H1 (cell line): ENCODE data around the gene NUB1. TPM values are rescaled to one million over a fixed set of nuclear protein-coding genes. Genes with fewer than 3 reads are reported as not detected.

Experiments used
- CTCF ChIA-PET: fragments of 300-600 bp; sonication (Branson Sonifier 250); formaldehyde crosslinking; loops from one replicate; lab custom pipeline; 2021; ENCODE audit not compliant: partially characterized antibody; lab: Charles Lee
- POLR2A ChIA-PET: fragments of 300-600 bp; sonication (Branson Sonifier 250); formaldehyde crosslinking; loops from one replicate; lab custom pipeline; 2021; ENCODE audit warnings: inconsistent platforms; ENCODE audit not compliant: partially characterized antibody; lab: Charles Lee
- DNase-seq, 2 experiments: peaks; one replicate each; pipeline versions ENCODE4 v3.0.0 to v3.0.0-alpha.2; 2010 to 2022; ENCODE audit warnings: low spot score in 2 of 2, low read depth in 1 of 2, mixed read lengths in 1 of 2
- FAIRE-seq: peaks from 2 replicates; lab custom pipeline; 2011; peaks lifted over from hg19 to GRCh38; lab: Jason Lieb, UNC
- H2AFZ ChIP-seq: 2 replicates; pipeline ENCODE4 v1.8.1; 2012; ENCODE audit warnings: low read length, inconsistent platforms
- H2AK5ac ChIP-seq: 2 replicates; pipeline ENCODE4 v1.6.1; 2013; ENCODE audit warnings: low read depth, low read length
- H2BK120ac ChIP-seq: replicated peaks from 2 replicates; pipeline ENCODE3; 2013; ENCODE audit warnings: low read depth, low read length, inconsistent platforms
- H2BK12ac ChIP-seq: 2 replicates; pipeline ENCODE4 v1.6.1; 2013; ENCODE audit warnings: low read depth, low read length
- H2BK15ac ChIP-seq: 2 replicates; pipeline ENCODE4 v1.6.1; 2013; ENCODE audit warnings: low read length
- H2BK20ac ChIP-seq: 2 replicates; pipeline ENCODE4 v1.6.1; 2013; ENCODE audit warnings: low read length
- H2BK5ac ChIP-seq: 2 replicates; pipeline ENCODE4 v1.6.1; 2013; ENCODE audit warnings: low read depth, low read length
- H3K14ac ChIP-seq: 2 replicates; pipeline ENCODE4 v1.6.1; 2013; ENCODE audit warnings: inconsistent platforms; ENCODE audit not compliant: insufficient read length
- H3K18ac ChIP-seq: 2 replicates; pipeline ENCODE4 v1.6.1; 2013; ENCODE audit warnings: low read length; ENCODE audit errors: extremely low read depth
- H3K23ac ChIP-seq: 2 replicates; pipeline ENCODE4 v1.6.1; 2013; ENCODE audit warnings: inconsistent platforms; ENCODE audit not compliant: insufficient read length
- H3K23me2 ChIP-seq: 2 replicates; pipeline ENCODE4 v1.6.1; 2013; ENCODE audit warnings: low read depth, low read length
- H3K27ac ChIP-seq: 2 replicates; pipeline ENCODE4 v1.6.1; 2011; ENCODE audit warnings: low read depth, low read length, inconsistent platforms
- H3K27me3 ChIP-seq, 4 experiments: replicated peaks in 1 of 4; 1 replicate in 1 of 4; 2 replicates in 3 of 4; pipeline versions ENCODE4 v1.6.1 to v1.8.1; 2011 to 2013; ENCODE audit warnings: low read length in 3 of 4, mild to moderate bottlenecking in 3 of 4, inconsistent platforms in 2 of 4, mixed read lengths in 2 of 4, moderate library complexity in 1 of 4; ENCODE audit not compliant: control insufficient read depth in 3 of 4, insufficient read depth in 3 of 4; ENCODE audit errors: extremely low read depth in 1 of 4
- H3K36me3 ChIP-seq, 4 experiments: 2 replicates each; pipeline versions ENCODE4 v1.6.1 to v1.8.1; 2011 to 2013; ENCODE audit warnings: mild to moderate bottlenecking in 4 of 4, low read length in 3 of 4, moderate library complexity in 2 of 4, control low read depth in 1 of 4, inconsistent platforms in 1 of 4; ENCODE audit not compliant: insufficient read depth in 4 of 4, control insufficient read depth in 2 of 4
- H3K4ac ChIP-seq: replicated peaks from 2 replicates; pipeline ENCODE3; 2013; ENCODE audit warnings: low read length, low read depth, mixed read lengths, inconsistent platforms; ENCODE audit not compliant: insufficient read length
- H3K4me1 ChIP-seq, 4 experiments: replicated peaks in 1 of 4; 1 replicate in 1 of 4; 2 replicates in 3 of 4; pipeline versions ENCODE4 v1.6.1 to v1.8.1; 2011 to 2013; ENCODE audit warnings: low read length in 3 of 4, inconsistent platforms in 2 of 4, mixed read lengths in 1 of 4; ENCODE audit not compliant: insufficient read depth in 4 of 4, control insufficient read depth in 3 of 4
- H3K4me2 ChIP-seq, 2 experiments: 2 replicates each; pipeline versions ENCODE4 v1.6.1 to v1.8.1; 2011 to 2013; ENCODE audit warnings: low read depth in 2 of 2, low read length in 2 of 2, control low read depth in 1 of 2, inconsistent platforms in 1 of 2, mild to moderate bottlenecking in 1 of 2; ENCODE audit not compliant: insufficient read depth in 1 of 2
- H3K4me3 ChIP-seq, 4 experiments: fragments of 200-600, 300-600 bp in 1 of 4; sonication (generic), shearing (Covaris generic), sonication (Bioruptor Twin) in 1 of 4; 2 replicates each; pipeline versions ENCODE4 v1.5.1 to v1.8.1; 2011 to 2016; ENCODE audit warnings: low read length in 4 of 4, low read depth in 3 of 4, control low read depth in 2 of 4, inconsistent platforms in 2 of 4, mild to moderate bottlenecking in 2 of 4, mixed read lengths in 1 of 4, moderate library complexity in 1 of 4; ENCODE audit not compliant: insufficient read depth in 2 of 4; ENCODE audit errors: extremely low read depth in 1 of 4
- H3K56ac ChIP-seq: replicated peaks from 2 replicates; pipeline ENCODE3; 2013; ENCODE audit warnings: low read depth, mild to moderate bottlenecking, mixed read lengths, low read length, inconsistent platforms; ENCODE audit not compliant: insufficient read length
- H3K79me1 ChIP-seq: 2 replicates; pipeline ENCODE4 v1.6.1; 2013; ENCODE audit warnings: low read depth, low read length, control low read depth
- H3K79me2 ChIP-seq, 2 experiments: 2 replicates each; pipeline versions ENCODE4 v1.6.1 to v1.8.1; 2012 to 2013; ENCODE audit warnings: low read length in 2 of 2, mild to moderate bottlenecking in 2 of 2, inconsistent platforms in 1 of 2; ENCODE audit not compliant: insufficient read depth in 2 of 2, control insufficient read depth in 1 of 2
- H3K9ac ChIP-seq, 4 experiments: replicated peaks in 1 of 4; 1 replicate in 1 of 4; 2 replicates in 3 of 4; pipeline versions ENCODE4 v1.6.1 to v1.8.1; 2011 to 2013; ENCODE audit warnings: low read depth in 3 of 4, low read length in 3 of 4, control low read depth in 2 of 4, mild to moderate bottlenecking in 2 of 4, moderate library complexity in 2 of 4, inconsistent platforms in 1 of 4; ENCODE audit errors: extremely low read depth in 1 of 4
- H3K9me3 ChIP-seq, 2 experiments: 2 replicates each; pipeline versions ENCODE4 v1.6.1 to v1.8.1; 2012 to 2013; ENCODE audit warnings: mild to moderate bottlenecking in 2 of 2, moderate library complexity in 2 of 2, control low read depth in 1 of 2, inconsistent platforms in 1 of 2, low read depth in 1 of 2, low read length in 1 of 2, mixed read lengths in 1 of 2; ENCODE audit not compliant: insufficient read depth in 2 of 2
- H4K20me1 ChIP-seq, 2 experiments: replicated peaks in 1 of 2; 2 replicates each; pipeline versions ENCODE3 to v1.8.1; 2011 to 2013; ENCODE audit warnings: inconsistent platforms in 2 of 2, low read length in 2 of 2, mild to moderate bottlenecking in 1 of 2; ENCODE audit not compliant: insufficient read depth in 2 of 2, control insufficient read depth in 1 of 2
- H4K5ac ChIP-seq: 2 replicates; pipeline ENCODE4 v1.6.1; 2013; ENCODE audit warnings: low read length, low read depth, mixed read lengths, inconsistent platforms; ENCODE audit not compliant: insufficient read length
- H4K8ac ChIP-seq: 2 replicates; pipeline ENCODE4 v1.8.0; 2013; ENCODE audit warnings: mild to moderate bottlenecking, moderate library complexity, low read length, inconsistent platforms; ENCODE audit not compliant: insufficient read depth; ENCODE audit errors: extremely low read depth
- H4K91ac ChIP-seq: replicated peaks from 2 replicates; pipeline ENCODE3; 2013; ENCODE audit warnings: low read length, mixed read lengths, inconsistent platforms; ENCODE audit not compliant: insufficient read length
- BACH1 ChIP-seq: IDR thresholded peaks from 2 replicates; pipeline ENCODE4 v1.6.1; 2012; ENCODE audit warnings: low read length, improper control_type of control experiment
- EZH2 ChIP-seq: fragments of 200-600 bp; sonication (generic); IDR thresholded peaks from 2 replicates; pipeline ENCODE4 v1.7.1; 2012; ENCODE audit warnings: low read depth, mild to moderate bottlenecking, moderate library complexity, low read length, inconsistent platforms; ENCODE audit not compliant: severe bottlenecking
- GTF2F1 ChIP-seq: IDR thresholded peaks from 2 replicates; pipeline ENCODE4 v1.6.1; 2012; ENCODE audit warnings: low read depth, low read length, improper control_type of control experiment, borderline replicate concordance
- HDAC6 ChIP-seq: IDR thresholded peaks from one replicate; pipeline ENCODE4 v1.7.1; 2012; ENCODE audit warnings: low read depth, mild to moderate bottlenecking, inconsistent platforms, low read length, moderate library complexity
- KDM5A ChIP-seq: fragments of 200-600 bp; IDR thresholded peaks from 2 replicates; pipeline ENCODE4 v1.7.1; 2012; ENCODE audit warnings: mild to moderate bottlenecking, low read length, inconsistent platforms, mixed read lengths
- PHF8 ChIP-seq: fragments of 200-600 bp; sonication (generic); conservative IDR thresholded peaks from 2 replicates; pipeline ENCODE4 v1.7.1; 2012; ENCODE audit warnings: low read depth, mild to moderate bottlenecking, inconsistent platforms, low read length, moderate library complexity
- POLR2AphosphoS5 ChIP-seq: IDR thresholded peaks from 2 replicates; pipeline ENCODE4 v1.6.1; 2011; ENCODE audit warnings: low read depth, low read length
- RAD21 ChIP-seq, 2 experiments: IDR thresholded peaks in 1 of 2; conservative IDR thresholded peaks in 1 of 2; 2 replicates each; pipeline ENCODE4 v1.6.1; 2011; ENCODE audit warnings: low read depth in 2 of 2, low read length in 2 of 2, improper control_type of control experiment in 1 of 2, inconsistent platforms in 1 of 2, mild to moderate bottlenecking in 1 of 2, moderate library complexity in 1 of 2
- RBBP5 ChIP-seq: IDR thresholded peaks from 2 replicates; pipeline ENCODE4 v1.7.1; 2012; ENCODE audit warnings: low read depth, mild to moderate bottlenecking, inconsistent platforms, low read length, moderate library complexity, borderline replicate concordance
- SIN3A ChIP-seq, 2 experiments: IDR thresholded peaks in 1 of 2; conservative IDR thresholded peaks in 1 of 2; 2 replicates each; pipeline ENCODE4 v1.6.1; 2011 to 2012; ENCODE audit warnings: low read length in 2 of 2, improper control_type of control experiment in 1 of 2, low read depth in 1 of 2, mild to moderate bottlenecking in 1 of 2
- TCF12 ChIP-seq: IDR thresholded peaks from 2 replicates; pipeline ENCODE4 v1.6.1; 2011; ENCODE audit warnings: low read depth, mild to moderate bottlenecking, low read length
- ZNF274 ChIP-seq: IDR thresholded peaks from 2 replicates; pipeline ENCODE4 v1.7.0; 2012; ENCODE audit warnings: low read length, borderline replicate concordance; ENCODE audit errors: extremely low read depth
- WGBS, 2 experiments: shearing (Covaris generic) in 1 of 2; methylation state at CpG; one replicate each; pipeline versions ENCODE4 v1.1.6 to v1.1.7; 2013 to 2015; ENCODE audit warnings: low lambda C conversion rate in 2 of 2, mixed read lengths in 2 of 2, inconsistent platforms in 1 of 2, low coverage in 1 of 2, missing lambda C conversion rate in 1 of 2; ENCODE audit not compliant: insufficient replicate concordance in 2 of 2, insufficient coverage in 1 of 2, insufficient read length in 1 of 2; ENCODE audit errors: extremely low coverage in 1 of 2, missing lambda C conversion rate in 1 of 2; 5-methylcytosine and 5-hydroxymethylcytosine counted together
- polyA plus RNA-seq, 7 experiments: library from polyadenylated mRNA; depleted of rRNA in 3 of 7; stranded (reverse) in 5 of 7; unstranded in 2 of 7; fragments of >200 nt in 5 of 7; fragments of 200-250 nt in 2 of 7; gene quantifications; 1 replicate in 5 of 7; 2 replicates in 1 of 7; 4 replicates in 1 of 7; pipeline versions ENCODE4 v1.2.1 to v1.2.3, GENCODE V29; 2011 to 2013; ENCODE audit warnings: missing spikeins in 2 of 7, mixed read lengths in 2 of 7
- total RNA-seq: library from RNA; stranded (reverse); fragmentation: NEBNext Ultra II Directional; extraction: Animal tissue kit (Norgen Biotek cat#: 25700); gene quantifications from 2 replicates; pipeline ENCODE4 v1.2.1, GENCODE V29; 2021

The NUB1 gene
- total and polyA plus RNA-seq, 2 of the 8 experiments (the other 6 are each of a cell fraction or from before 2014, with no cell fraction given): 22.1 to 43.5 TPM

DNA sequence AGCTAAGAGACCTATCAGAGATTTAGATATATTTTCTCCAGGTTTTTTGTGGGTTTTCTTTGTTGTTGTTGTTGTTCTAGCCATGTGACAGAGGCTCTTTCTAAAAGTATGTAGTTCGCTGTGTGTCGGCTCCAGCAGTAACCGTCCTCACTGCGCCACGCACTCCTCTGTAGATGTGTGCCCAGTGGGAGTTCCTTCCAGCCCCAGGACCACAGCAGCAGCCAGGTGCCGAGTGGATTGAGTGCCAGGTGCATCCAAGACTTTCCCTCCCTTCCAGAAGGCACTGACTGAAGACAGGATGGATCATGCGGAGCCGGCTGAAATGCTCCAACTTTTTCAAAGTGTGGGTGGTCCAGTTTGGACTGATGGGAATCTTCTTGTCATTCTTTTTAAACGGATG, 36.4 kb downstream of the NUB1 start:
- Histone ChIP-seq H3K27me3 (peaks cover 8 to 15% (median 14%) of the 10 kb centered on the region in 4 experiments), H3K18ac (no peak overlapping the region), H3K79me1 (no peaks in the 10 kb centered on the region), H4K8ac (no peak overlapping the region), H2AFZ (no peak overlapping the region), H4K5ac (no peak overlapping the region), H3K4me1 (peaks cover 0 to 30% (median 11%) of the 10 kb centered on the region in 4 experiments; a peak in 6 of 7 replicates), H2AK5ac (no peak overlapping the region), H3K4ac (no peak overlapping the region), H4K91ac (no peak overlapping the region), H3K23me2 (peaks cover 14% of the 10 kb centered on the region; the same call in 1 of the 2 replicates), H3K56ac (no peak overlapping the region), H2BK12ac (no peak overlapping the region), H3K14ac (no peak overlapping the region), H3K9me3 (no peaks in the 10 kb centered on the region), H3K36me3 (peaks cover 0 to 15% (median 3%) of the 10 kb centered on the region in 4 experiments; a peak in 4 of 8 replicates), H2BK5ac (no peak overlapping the region), H3K4me3 (no peak overlapping the region), H2BK15ac (no peak overlapping the region), H2BK20ac (no peak overlapping the region), H3K9ac (no peak overlapping the region), H3K4me2 (no peak overlapping the region), H3K23ac (no peak overlapping the region), H2BK120ac (no peak overlapping the region), H4K20me1 (peaks cover 2% of the 10 kb centered on the region in 2 experiments), H3K79me2 (no peaks in the 10 kb centered on the region), H3K27ac (no peak overlapping the region)
- no peak for FAIRE-seq
- ChIA-PET CTCF (interaction anchor here (0.6 to 16.9 kb wide), 9 partner anchors 10 to 169 kb away, joined by 3 to 185 read pairs (median 5); no protein-coding TSS in a partner anchor), POLR2A (no interaction called here)
- TF ChIP-seq SIN3A (conservative IDR thresholded peaks at IDR 0.05 in 1 of 2, IDR thresholded peaks at IDR 0.05 in 1 of 2; ENCODE audit: low read depth in 1 of 2, low read length in 2 of 2): no peak
- no peak for TF ChIP-seq EZH2
- TF ChIP-seq RBBP5: no peak
- TF ChIP-seq TCF12: no peak
- TF ChIP-seq BACH1: no peak
- TF ChIP-seq ZNF274: no peak
- TF ChIP-seq POLR2AphosphoS5: no peak
- no peak for TF ChIP-seq RAD21 (IDR thresholded peaks at IDR 0.05 in 1 of 2, conservative IDR thresholded peaks at IDR 0.05 in 1 of 2; ENCODE audit: low read depth in 2 of 2, low read length in 2 of 2)
- no peak for TF ChIP-seq PHF8
- no peak for TF ChIP-seq GTF2F1
- no peak for TF ChIP-seq KDM5A
- no peak for TF ChIP-seq HDAC6
- no peak for DNase-seq
- 93% methylated on average over 9 of the region's 9 CpGs; no CpG with 5 or more reads in 1 of the 2 experiments for WGBS, 2 experiments
